IMR-90 (cell line): Measurements from ENCODE around the gene PLEKHO2. TPM values are rescaled to one million over a fixed set of nuclear protein-coding genes. Genes with fewer than 3 reads are reported as not detected.

Source experiments
- ATAC-seq: fragments of 200-7000 bp; cut with Tn5 transposase; 2 replicates; pipeline ENCODE4 v1.9.1; 2020; ENCODE audit warnings: low read depth, mild to moderate bottlenecking, moderate library complexity
- BruUV-seq: library from RNA; stranded (reverse); fragments of 400-500 nt; replicated peaks from 2 replicates; lab custom pipeline; 2021; lab: Mats Ljungman, UMichigan
- CTCF ChIA-PET: fragments of 300-600 bp; formaldehyde crosslinking; extraction: SDS; loops from one replicate; lab custom pipeline; 2021; ENCODE audit warnings: antibody characterized with exemption; lab: Yijun Ruan, JAX
- POLR2A ChIA-PET: fragments of 300-600 bp; sonication (Branson Sonifier 250); formaldehyde crosslinking; loops from one replicate; lab custom pipeline; 2022; ENCODE audit warnings: antibody characterized with exemption; ENCODE audit not compliant: unreplicated experiment; lab: Charles Lee
- DNase-seq: peaks from one replicate; pipeline ENCODE4 v3.0.0; 2013
- H2AFZ ChIP-seq: replicated peaks from 2 replicates; pipeline ENCODE3; 2013; ENCODE audit warnings: low read length, mild to moderate bottlenecking; ENCODE audit not compliant: poor library complexity
- H2AK5ac ChIP-seq: 2 replicates; pipeline ENCODE4 v1.6.1; 2013; ENCODE audit warnings: low read depth, low read length, inconsistent platforms
- H2AK9ac ChIP-seq: replicated peaks from 2 replicates; pipeline ENCODE3; 2013; ENCODE audit warnings: mild to moderate bottlenecking, low read depth, low read length, moderate library complexity; ENCODE audit not compliant: poor library complexity
- H2BK120ac ChIP-seq: 2 replicates; pipeline ENCODE4 v1.6.1; 2013; ENCODE audit warnings: low read depth, low read length, inconsistent platforms
- H2BK15ac ChIP-seq: 3 replicates; pipeline ENCODE4 v1.6.1; 2013; ENCODE audit warnings: low read depth, low read length, inconsistent platforms
- H2BK20ac ChIP-seq: 2 replicates; pipeline ENCODE4 v1.6.1; 2013; ENCODE audit warnings: low read depth, mild to moderate bottlenecking, inconsistent platforms, low read length, moderate library complexity
- H2BK5ac ChIP-seq: 2 replicates; pipeline ENCODE4 v1.6.1; 2013; ENCODE audit warnings: mild to moderate bottlenecking, low read depth, low read length, inconsistent platforms; ENCODE audit not compliant: poor library complexity, severe bottlenecking
- H3K14ac ChIP-seq: replicated peaks from 2 replicates; pipeline ENCODE4 v1.6.1; 2013; ENCODE audit warnings: low read depth, low read length, inconsistent platforms
- H3K18ac ChIP-seq: 2 replicates; pipeline ENCODE4 v1.6.1; 2013; ENCODE audit warnings: low read depth, low read length, control low read depth
- H3K23ac ChIP-seq: 2 replicates; pipeline ENCODE4 v1.6.1; 2013; ENCODE audit warnings: low read depth, low read length, inconsistent platforms
- H3K27ac ChIP-seq: 2 replicates; pipeline ENCODE4 v1.5.1; 2013; ENCODE audit warnings: mild to moderate bottlenecking, control low read depth, low read length; ENCODE audit not compliant: insufficient read depth
- H3K27me3 ChIP-seq: 2 replicates; pipeline ENCODE4 v1.6.1; 2013; ENCODE audit warnings: low read length; ENCODE audit not compliant: control insufficient read depth, insufficient read depth
- H3K36me3 ChIP-seq: 2 replicates; pipeline ENCODE4 v1.6.1; 2013; ENCODE audit warnings: low read length, mixed read lengths; ENCODE audit not compliant: control insufficient read depth, insufficient read depth
- H3K4ac ChIP-seq: 2 replicates; pipeline ENCODE4 v1.6.1; 2013; ENCODE audit warnings: low read depth, low read length, inconsistent platforms
- H3K4me1 ChIP-seq: 2 replicates; pipeline ENCODE4 v1.6.1; 2013; ENCODE audit warnings: low read length, mixed read lengths; ENCODE audit not compliant: control insufficient read depth, insufficient read depth
- H3K4me2 ChIP-seq: 2 replicates; pipeline ENCODE4 v1.6.1; 2013; ENCODE audit warnings: low read depth, mild to moderate bottlenecking, control low read depth, low read length, moderate library complexity
- H3K4me3 ChIP-seq: 2 replicates; pipeline ENCODE4 v1.5.1; 2013; ENCODE audit warnings: low read depth, mild to moderate bottlenecking, control low read depth, low read length, moderate library complexity; ENCODE audit not compliant: insufficient read depth
- H3K56ac ChIP-seq: 2 replicates; pipeline ENCODE4 v1.6.1; 2013; ENCODE audit warnings: low read length, inconsistent platforms; ENCODE audit not compliant: insufficient read depth; ENCODE audit errors: extremely low read depth
- H3K79me1 ChIP-seq, 2 experiments: 2 replicates each; pipeline ENCODE4 v1.6.1; 2013; ENCODE audit warnings: low read length in 2 of 2, inconsistent platforms in 1 of 2, low read depth in 1 of 2
- H3K9ac ChIP-seq: 2 replicates; pipeline ENCODE4 v1.6.1; 2013; ENCODE audit warnings: low read depth, low read length, control low read depth
- H3K9me1 ChIP-seq: 2 replicates; pipeline ENCODE4 v1.6.1; 2013; ENCODE audit warnings: low read length, inconsistent platforms; ENCODE audit not compliant: insufficient read depth
- H3K9me3 ChIP-seq: 2 replicates; pipeline ENCODE4 v1.6.1; 2013; ENCODE audit warnings: low read length; ENCODE audit not compliant: control insufficient read depth, insufficient read depth
- H4K20me1 ChIP-seq: 2 replicates; pipeline ENCODE4 v1.6.1; 2013; ENCODE audit warnings: low read length, inconsistent platforms; ENCODE audit not compliant: insufficient read depth
- H4K5ac ChIP-seq: 2 replicates; pipeline ENCODE4 v1.6.1; 2013; ENCODE audit warnings: mild to moderate bottlenecking, low read depth, low read length, control low read depth
- H4K8ac ChIP-seq, 2 experiments: 2 replicates each; pipeline ENCODE4 v1.6.1; 2013; ENCODE audit warnings: low read depth in 2 of 2, low read length in 2 of 2, control low read depth in 1 of 2, inconsistent platforms in 1 of 2
- H4K91ac ChIP-seq: 2 replicates; pipeline ENCODE4 v1.6.1; 2013; ENCODE audit warnings: low read depth, low read length, inconsistent platforms; ENCODE audit not compliant: insufficient read depth
- CHD1 ChIP-seq: IDR thresholded peaks from 2 replicates; pipeline ENCODE4 v1.6.1; 2012; ENCODE audit warnings: low read depth, low read length, improper control_type of control experiment
- MAFK ChIP-seq: IDR thresholded peaks from 2 replicates; pipeline ENCODE4 v1.6.1; 2012; ENCODE audit warnings: low read depth, low read length, improper control_type of control experiment
- POLR2A ChIP-seq: IDR thresholded peaks from 2 replicates; pipeline ENCODE4 v1.6.1; 2012; ENCODE audit warnings: mild to moderate bottlenecking, low read depth, low read length
- WGBS, 2 experiments: methylation state at CpG; one replicate each; pipeline versions ENCODE4 v1.1.5 to v1.1.7; 2013; ENCODE audit warnings: missing lambda C conversion rate in 2 of 2; ENCODE audit not compliant: insufficient read length in 1 of 2; ENCODE audit errors: extremely low coverage in 2 of 2; 5-methylcytosine and 5-hydroxymethylcytosine counted together
- dilution Hi-C: fragments of 300-500 bp; cut with HindIII; formaldehyde crosslinking; loops from one replicate; pipeline ENCODE4 v1.14.3; 2018; ENCODE audit warnings: low sequenced_read_pairs; ENCODE audit not compliant: unreplicated experiment
- in situ Hi-C: fragments of 300-500 bp; cut with MboI; formaldehyde crosslinking; loops from 3 replicates; pipeline ENCODE4 v1.14.3; 2019; ENCODE audit warnings: low sequenced_read_pairs, inconsistent platforms, mixed read lengths
- intact Hi-C: fragments of 100-400 bp; cut with micrococcal nuclease; formaldehyde crosslinking; loops from 2 replicates; pipeline ENCODE4 v1.10.0; 2022
- polyA plus RNA-seq, 3 experiments: library from polyadenylated mRNA; depleted of rRNA; stranded (reverse); fragments of >200 nt; gene quantifications; 2 replicates each; pipeline ENCODE4 v1.2.3, GENCODE V29; 2012; ENCODE audit warnings: low replicate concordance in 1 of 3
- total RNA-seq: library from RNA; depleted of rRNA; stranded (reverse); fragments of >200 nt; gene quantifications from 2 replicates; pipeline ENCODE4 v1.2.3, GENCODE V29; 2012

PLEKHO2 gene
- total and polyA plus RNA-seq, 2 of the 4 experiments (the other 2 are of a cell fraction): 19.0 to 22.5 TPM

DNA sequence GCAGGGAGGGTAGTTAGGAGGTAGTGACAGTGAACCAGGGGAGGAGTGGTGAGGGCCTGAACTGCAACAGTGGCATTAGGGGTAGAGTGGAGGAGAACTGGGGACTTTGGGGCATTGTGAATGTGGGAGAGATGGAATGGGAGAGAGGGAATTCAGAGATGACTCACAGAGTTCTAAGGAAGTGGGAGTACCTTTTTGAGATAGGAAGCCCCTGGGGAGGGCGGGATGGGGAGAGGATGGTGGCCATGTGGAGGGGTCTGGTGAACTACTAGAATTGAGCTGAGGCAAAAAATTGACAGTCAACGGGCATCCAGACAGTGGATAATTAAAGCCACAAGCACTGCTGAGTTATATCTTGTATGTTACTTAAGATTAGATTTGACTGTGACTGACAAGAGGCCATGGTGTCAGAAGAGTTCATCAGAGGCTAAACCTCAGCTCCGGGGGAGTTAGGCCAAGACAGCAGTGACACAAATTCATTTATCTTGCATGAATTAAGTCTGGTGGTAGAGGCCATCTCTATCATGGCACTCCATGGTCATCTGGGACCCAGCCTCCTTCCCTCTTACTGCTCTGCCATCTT, 34.0 kb downstream of the PLEKHO2 start:
- Histone ChIP-seq H3K36me3 (no peaks in the 10 kb centered on the region), H3K4me2 (no peak overlapping the region), H2BK15ac (peak overlapping the region; percentile 50; the same call in 1 of the 3 replicates), H2AK9ac (no peak overlapping the region), H3K27ac (no peak overlapping the region), H4K91ac (no peak overlapping the region; the same call in 1 of the 2 replicates), H3K9me3 (no peaks in the 10 kb centered on the region), H3K27me3 (no peaks in the 10 kb centered on the region), H3K4me1 (peaks cover 15% of the 10 kb centered on the region), H2BK120ac (peak overlapping the region; percentile 12; the same call in 1 of the 2 replicates), H2AK5ac (peak overlapping the region; percentile 77), H3K18ac (peak overlapping the region; percentile 65; the same call in 1 of the 2 replicates), H3K79me1 (peaks cover 5 to 27% of the 10 kb centered on the region in 2 experiments; a peak in 2 of 4 replicates), H4K5ac (peak overlapping the region; percentile 43; the same call in 1 of the 2 replicates), H2BK5ac (no peak overlapping the region), H2AFZ (no peak overlapping the region), H4K8ac (peak overlapping the region; percentile 58 to 61; a peak in 3 of 4 replicates), H3K14ac (peak overlapping the region; percentile 10; the same call in 1 of the 2 replicates), H3K56ac (no peak overlapping the region), H3K23ac (no peak overlapping the region), H3K4me3 (no peak overlapping the region), H3K9ac (no peak overlapping the region), H4K20me1 (no peaks in the 10 kb centered on the region), H3K9me1 (peaks cover 24% of the 10 kb centered on the region), H3K4ac (peak overlapping the region; percentile 41; the same call in 1 of the 2 replicates), H2BK20ac (peak overlapping the region; percentile 4; the same call in 1 of the 2 replicates)
- in situ Hi-C loops: no loop called here
- DNase-seq (no peak), ATAC-seq (no peak)
- no TSS peak for BruUV-seq
- CTCF ChIA-PET: no interaction called here
- intact Hi-C loops: no loop called here
- dilution Hi-C loops: no loop called here
- POLR2A ChIA-PET: interaction anchor here (0.6 kb wide), 1 partner anchor 682 kb away, joined by 11 read pairs; no protein-coding TSS in a partner anchor
- 60% methylated on average over 2 of the region's 3 CpGs; no CpG with 5 or more reads in 1 of the 2 experiments for WGBS, 2 experiments
- TF ChIP-seq POLR2A (no peak), MAFK (no peak), CHD1 (no peak)
